ENCODE results near the gene TIMM8B. TPM values are rescaled to one million over a fixed set of nuclear protein-coding genes. Genes with fewer than 3 reads are reported as not detected.

The TIMM8B gene
- total and polyA plus RNA-seq, 7 donors: 84.3 to 152 (median 93.3) TPM

DNA sequence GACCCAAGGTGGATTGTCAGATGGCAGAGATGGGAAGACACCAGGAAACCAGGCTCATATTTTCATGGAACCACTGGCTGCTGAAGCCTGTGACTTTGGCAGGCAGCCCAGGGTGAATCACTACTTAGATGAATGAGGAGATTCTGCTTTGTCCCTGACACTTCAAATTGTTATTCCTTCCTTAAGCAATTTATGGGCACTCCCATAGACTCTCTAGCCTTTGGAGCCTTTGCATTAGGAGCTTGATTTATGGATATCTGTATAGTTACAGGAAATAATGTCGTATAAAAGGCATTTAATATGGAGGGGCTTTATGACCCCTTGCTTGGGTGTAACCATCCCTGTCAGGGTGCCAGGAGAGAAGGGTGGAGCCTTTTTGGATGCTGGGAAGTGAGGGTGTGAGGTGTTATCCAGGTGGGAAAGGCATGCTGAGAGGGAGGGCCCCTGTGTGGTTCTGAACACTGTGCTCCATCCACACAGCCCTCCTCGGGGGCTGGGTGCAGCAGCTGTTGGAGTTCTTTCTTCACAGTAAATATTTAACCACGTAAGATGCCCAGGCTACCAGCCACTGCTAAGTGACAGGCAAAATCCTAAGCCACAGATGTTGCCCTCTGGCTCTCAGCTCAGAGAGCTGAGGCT, 42.0 kb upstream of the TIMM8B start:
- H3K27me3 ChIP-seq (ENCODE audit: insufficient read depth in 3 of 3, low read length in 2 of 3): no peaks in the 10 kb centered on the region
- WGBS, 3 donors: 47 to 62% (median 50%) methylated on average over 3 of the region's 3 CpGs
- peak; percentile 55 to 75 (median 64) for ATAC-seq
- H3K36me3 ChIP-seq (ENCODE audit: insufficient read depth in 1 of 2, low read depth in 1 of 2): no peaks in the 10 kb centered on the region
- intact Hi-C loops (cut with DNase I): loop anchor here in 1 of 2 donors (10.0 kb wide), 1 partner anchor 156 kb away; no protein-coding TSS in a partner anchor
- peaks cover 10% of the 10 kb centered on the region for H3K4me1 ChIP-seq
- DNase-seq: peak; percentile 73 to 75
- H3K4me3 ChIP-seq: no peak overlapping the region
- H3K27ac ChIP-seq: no peak overlapping the region
- no peaks in the 10 kb centered on the region for H3K9me3 ChIP-seq
- no peak for TF ChIP-seq CTCF (IDR thresholded peaks at IDR 0.05)

GRCh38 chr11:112127056-112127455, 40.5 kb upstream of the TIMM8B start:
- Histone ChIP-seq H3K27ac (no peak overlapping the region), H3K36me3 (ENCODE audit: insufficient read depth in 1 of 2, low read depth in 1 of 2) (no peaks in the 10 kb centered on the region), H3K9me3 (no peaks in the 10 kb centered on the region), H3K4me1 (peaks cover 10% of the 10 kb centered on the region), H3K4me3 (no peak overlapping the region), H3K27me3 (ENCODE audit: insufficient read depth in 3 of 3, low read length in 2 of 3) (no peaks in the 10 kb centered on the region)
- WGBS, 3 donors: 89 to 98% (median 94%) methylated on average over 2 of the region's 2 CpGs
- TF ChIP-seq CTCF (IDR thresholded peaks at IDR 0.05): no peak
- no peak for DNase-seq
- intact Hi-C loops (cut with DNase I): loop anchor here in 1 of 2 donors (10.0 kb wide), 1 partner anchor 158 kb away; no protein-coding TSS in a partner anchor
- ATAC-seq: no peak

GRCh38 chr11:112123129-112123528, 36.6 kb upstream of the TIMM8B start:
- H3K36me3 ChIP-seq (ENCODE audit: insufficient read depth in 1 of 2, low read depth in 1 of 2): peaks cover 0 to 3% of the 10 kb centered on the region in 2 donors
- H3K4me1 ChIP-seq: peaks cover 12% of the 10 kb centered on the region
- H3K9me3 ChIP-seq: no peaks in the 10 kb centered on the region
- WGBS, 3 donors: 82 to 89% (median 86%) methylated on average over 4 of the region's 4 CpGs
- DNase-seq: no peak
- H3K27ac ChIP-seq: no peak overlapping the region
- intact Hi-C loops (cut with DNase I): loop anchor here in 1 of 2 donors (5.0 to 10.0 kb wide), 2 partner anchors 39 to 162 kb away; partner anchors contain the start of gene IL18
- TF ChIP-seq CTCF (IDR thresholded peaks at IDR 0.05): no peak
- H3K27me3 ChIP-seq (ENCODE audit: insufficient read depth in 3 of 3, low read length in 2 of 3): no peaks in the 10 kb centered on the region
- ATAC-seq: no peak
- no peak overlapping the region for H3K4me3 ChIP-seq

DNA sequence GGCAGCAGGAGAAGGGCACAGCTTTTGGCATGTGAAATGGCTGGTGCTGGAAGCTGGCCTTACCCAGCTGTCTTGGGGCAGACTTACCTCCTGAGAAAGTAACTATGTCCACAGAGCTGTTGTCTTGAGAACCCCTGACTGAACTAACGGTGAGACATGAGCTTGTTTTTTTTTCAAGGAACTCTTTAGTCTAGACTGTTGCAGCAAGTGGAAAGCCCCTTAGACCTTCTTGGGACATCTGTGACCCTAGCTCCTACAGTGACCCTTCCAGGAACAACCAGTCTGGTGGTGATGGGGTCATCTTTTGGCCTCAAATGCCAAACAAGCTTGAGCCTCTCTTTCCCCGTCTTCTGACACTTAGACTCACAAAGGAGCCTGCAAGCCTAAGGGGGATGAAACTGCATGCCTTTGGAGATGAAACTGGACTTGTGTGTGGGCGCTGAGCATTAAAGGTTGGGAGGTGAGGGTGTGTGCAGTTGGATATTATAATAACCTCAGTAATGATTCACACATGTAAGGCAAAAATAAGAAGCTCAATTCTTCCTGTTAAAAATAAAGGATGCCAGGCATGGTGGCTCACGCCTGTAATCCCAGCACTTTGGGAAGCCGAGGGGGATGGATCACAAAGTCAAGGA, 35.5 kb upstream of the TIMM8B start:
- no peaks in the 10 kb centered on the region for H3K27me3 ChIP-seq (ENCODE audit: insufficient read depth in 3 of 3, low read length in 2 of 3)
- peaks cover 16% of the 10 kb centered on the region for H3K4me1 ChIP-seq
- peaks cover 0 to 3% of the 10 kb centered on the region in 2 donors for H3K36me3 ChIP-seq (ENCODE audit: insufficient read depth in 1 of 2, low read depth in 1 of 2)
- 94 to 99% (median 96%) methylated on average over 5 of the region's 5 CpGs for WGBS, 3 donors
- ATAC-seq (no peak), DNase-seq (no peak)
- H3K9me3 ChIP-seq: no peaks in the 10 kb centered on the region
- H3K4me3 ChIP-seq: no peak overlapping the region
- no peak overlapping the region for H3K27ac ChIP-seq
- intact Hi-C loops (cut with DNase I): loop anchor here in 1 of 2 donors (5.0 to 10.0 kb wide), 2 partner anchors 40 to 163 kb away; partner anchors contain the start of gene IL18
- no peak for TF ChIP-seq CTCF (IDR thresholded peaks at IDR 0.05)
